Measurements from ENCODE around the gene CAPRIN2.

The CAPRIN2 gene

DNA sequence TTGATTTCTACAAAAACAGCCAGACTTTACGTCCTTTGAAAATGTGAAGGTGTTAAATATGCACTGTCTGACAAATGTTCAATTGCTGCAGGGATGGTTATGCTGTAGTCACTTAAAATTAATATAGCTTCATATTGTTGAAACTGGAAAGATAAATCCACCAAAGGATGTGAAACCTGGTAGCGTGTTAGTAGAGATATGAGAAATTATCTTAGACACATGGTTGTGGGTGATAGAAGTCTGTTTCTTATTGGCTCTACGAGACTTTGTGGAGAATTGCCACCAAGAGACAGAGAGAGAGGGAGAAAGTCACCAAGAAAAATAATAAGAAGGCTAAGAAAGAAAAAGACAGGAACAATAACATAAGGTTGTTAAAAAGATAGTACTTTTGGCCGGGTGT is 2.6 kb upstream of the CAPRIN2 start:
- DNase-seq: no peak

DNA sequence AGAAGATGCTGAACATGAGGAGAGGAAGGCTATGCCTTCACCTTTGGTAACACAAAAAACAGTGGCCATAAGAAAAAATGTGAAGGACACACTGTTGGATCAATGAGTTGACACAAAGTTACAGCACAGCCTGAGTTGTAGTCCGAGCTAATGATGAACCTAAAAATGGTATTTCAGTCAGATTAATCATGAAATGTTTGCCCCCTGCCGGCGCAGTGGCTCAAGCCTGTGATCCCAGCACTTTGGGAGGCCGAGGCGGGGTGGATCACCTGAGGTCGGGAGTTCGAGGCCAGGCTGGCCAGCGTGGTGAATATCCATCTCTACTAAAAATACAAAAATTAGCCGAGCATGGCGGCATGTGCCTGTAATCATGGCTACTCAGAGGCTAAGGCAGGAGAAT is 1.3 kb upstream of the CAPRIN2 start:
- DNase-seq: no peak

DNA sequence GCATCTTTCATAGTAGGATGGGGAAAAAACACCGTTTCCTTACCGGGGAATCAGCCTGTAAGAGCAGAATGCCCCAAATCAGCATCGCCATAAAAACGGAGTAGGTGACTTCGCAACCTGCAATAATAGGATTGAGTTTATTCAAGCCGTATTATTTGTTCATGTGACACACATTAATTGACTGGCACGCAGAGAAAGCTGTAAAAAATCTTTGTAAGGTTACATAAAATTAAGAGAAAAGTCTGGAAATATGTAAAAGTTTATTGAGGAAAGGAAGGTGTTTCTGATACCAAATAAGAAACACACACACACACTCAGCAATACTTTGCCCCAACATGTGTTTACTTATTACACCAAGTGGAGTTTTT is 628 bp upstream of the CAPRIN2 start:
- no peak for DNase-seq

DNA sequence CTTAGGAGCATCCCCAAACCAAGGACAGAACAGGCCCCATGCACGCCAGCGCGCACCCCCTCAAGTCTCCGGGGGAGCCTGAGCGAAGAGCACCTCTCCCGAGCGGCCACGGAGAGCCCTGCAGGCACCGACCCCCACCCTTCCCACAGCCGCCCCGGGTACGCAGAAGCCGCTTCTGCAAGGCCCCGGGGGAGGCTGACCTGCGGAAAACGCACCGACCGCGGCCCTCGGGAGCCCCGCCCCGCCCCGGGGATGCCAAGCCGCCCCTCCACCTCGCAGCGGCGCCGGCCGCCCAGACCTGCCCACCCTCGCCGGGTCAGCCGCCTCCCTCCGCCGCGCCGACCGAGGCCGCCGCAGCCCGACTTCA is 385 bp downstream of the CAPRIN2 start:
- DNase-seq: no peak

DNA sequence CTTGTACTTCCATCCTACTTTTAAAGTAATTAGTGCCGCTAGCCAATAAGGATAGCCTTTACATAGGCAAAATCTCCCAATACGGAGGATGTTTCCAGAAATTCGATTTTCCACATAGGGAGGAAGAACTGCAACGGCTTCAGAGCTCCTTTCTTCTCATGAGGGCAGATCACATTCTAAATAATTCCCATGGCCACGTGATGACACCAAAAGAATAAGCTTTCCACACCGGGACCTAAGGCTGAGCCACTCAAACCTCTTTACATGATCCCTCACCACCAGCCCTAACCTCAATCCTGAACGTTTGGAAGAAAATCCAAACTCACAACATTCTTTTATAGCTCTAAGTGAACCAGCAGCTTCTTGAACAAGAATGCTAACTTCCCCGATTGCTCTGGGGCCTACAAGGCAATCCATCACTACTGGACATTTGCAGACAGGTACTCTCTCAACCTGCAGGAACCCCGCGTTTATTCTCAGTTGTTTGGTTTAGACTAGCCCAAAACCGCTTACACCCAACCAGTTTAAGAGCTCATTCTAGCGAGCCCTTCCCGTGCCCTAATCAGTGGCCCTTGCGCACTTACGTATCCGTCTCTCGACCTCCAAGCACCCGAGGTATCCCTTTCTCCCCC is 884 bp downstream of the CAPRIN2 start:
- no peak for DNase-seq

DNA sequence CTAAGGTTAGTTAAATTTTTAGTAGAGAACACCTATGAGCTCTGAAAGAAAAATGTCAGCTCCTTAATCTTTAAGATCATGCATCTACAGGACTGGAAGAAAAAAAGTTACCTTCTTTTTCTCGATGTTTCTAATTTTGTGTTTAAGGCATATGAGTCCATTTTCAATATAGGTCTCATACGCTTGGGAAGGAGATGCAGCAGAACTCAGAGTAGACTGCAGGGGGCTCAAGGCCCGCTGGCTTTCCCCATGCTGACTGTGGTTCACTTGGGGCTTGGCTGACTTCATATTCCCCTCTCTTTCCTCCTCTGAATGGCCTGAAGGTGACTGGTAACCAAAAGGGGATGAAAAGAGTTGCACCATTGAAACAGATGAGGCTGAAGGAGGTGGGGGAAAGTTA is 1.5 kb downstream of the CAPRIN2 start:
- DNase-seq: no peak

DNA sequence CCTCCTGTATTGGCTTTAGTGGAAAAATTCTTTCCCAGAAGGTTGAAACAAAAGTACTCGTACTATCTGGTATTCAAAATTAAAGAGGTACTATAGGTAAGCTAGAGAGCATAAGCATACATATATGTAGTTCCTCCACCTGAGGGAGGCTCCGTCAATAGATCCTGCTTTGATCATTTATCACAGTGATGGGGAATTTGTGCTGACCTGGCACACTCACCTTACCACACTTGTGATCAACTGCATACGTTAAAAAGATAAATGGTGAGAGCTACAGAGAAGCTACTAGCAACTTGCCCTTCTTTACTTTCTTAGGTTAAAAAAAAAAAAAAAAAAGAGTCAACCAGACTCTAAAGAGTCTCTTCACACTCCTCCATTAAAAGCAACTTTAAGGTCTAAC is 2.5 kb downstream of the CAPRIN2 start:
- no peak for DNase-seq

DNA sequence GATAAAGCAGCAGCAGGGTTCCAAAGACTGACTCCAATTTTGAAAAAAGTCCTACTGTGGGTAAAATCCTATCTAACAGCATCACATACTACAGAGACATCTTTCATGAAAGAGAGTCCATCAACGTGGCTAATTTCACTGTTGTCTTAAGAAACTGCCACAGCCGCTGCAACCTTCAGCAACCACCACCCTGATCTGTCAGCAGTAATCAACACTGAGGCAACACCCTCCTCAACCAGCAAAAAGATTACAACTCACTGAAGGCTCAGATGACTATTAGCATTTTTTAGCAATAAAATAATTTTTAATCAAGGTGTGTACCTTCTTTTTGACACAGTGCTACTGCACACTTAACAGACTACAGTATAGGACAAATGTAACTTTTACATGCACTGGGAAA is 6.6 kb downstream of the CAPRIN2 start:
- no peak for DNase-seq

DNA sequence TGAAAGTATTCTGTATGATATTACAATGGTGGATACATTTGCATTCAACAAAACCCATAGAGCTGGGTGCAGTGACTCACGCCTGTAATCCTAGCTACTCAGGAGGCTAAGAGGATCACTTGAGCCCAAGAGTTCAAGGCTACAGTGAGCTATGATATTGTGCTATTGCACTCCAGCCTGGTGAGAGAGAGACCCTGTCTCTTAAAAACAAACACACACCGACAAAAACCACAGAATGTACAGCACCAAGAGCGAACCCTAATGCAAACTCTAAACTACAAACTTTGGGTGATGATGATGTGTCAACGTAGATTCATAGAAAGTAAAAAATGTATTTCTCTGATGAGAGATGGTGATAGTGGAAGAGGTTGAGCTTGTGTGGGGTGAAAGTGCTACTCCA is 8.6 kb downstream of the CAPRIN2 start:
- DNase-seq: no peak

DNA sequence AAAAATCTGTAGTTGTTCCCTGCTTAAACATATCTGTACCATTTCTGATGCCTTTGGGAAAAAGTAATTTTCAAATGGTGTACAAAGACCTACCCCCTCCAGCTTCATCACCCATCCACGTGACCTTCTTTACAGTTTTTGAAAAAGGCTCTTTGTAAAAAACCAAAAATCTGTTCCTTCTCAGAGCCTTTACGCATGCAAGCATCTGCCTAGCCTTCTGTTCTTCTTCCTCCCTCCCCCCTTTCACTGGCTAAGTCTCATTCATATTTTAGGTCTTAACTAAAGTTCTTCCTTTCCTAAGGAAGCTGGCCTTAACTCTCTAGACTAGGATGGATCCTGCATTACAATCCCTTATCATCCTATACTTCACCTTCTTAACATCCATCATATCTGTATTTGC is 10.4 kb downstream of the CAPRIN2 start:
- DNase-seq: no peak

DNA sequence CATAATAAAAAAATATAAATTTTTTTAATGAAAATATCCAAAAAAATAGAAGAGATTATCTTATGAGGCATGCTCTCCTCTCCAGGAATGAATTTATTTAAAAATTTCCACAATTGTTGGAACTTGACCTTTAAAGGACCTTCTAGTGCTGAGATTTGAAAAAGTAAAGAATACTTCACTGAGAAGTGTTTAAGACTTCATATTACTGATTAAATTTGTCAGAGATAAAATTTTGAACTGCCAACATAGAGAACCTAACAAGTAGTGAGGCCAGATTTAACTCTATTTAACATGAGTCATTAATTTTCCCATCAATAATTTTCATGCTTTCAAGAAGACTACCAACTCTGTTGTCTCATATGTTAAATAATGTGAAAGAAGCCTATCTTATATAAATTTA is 14.5 kb downstream of the CAPRIN2 start:
- no peak for DNase-seq

DNA sequence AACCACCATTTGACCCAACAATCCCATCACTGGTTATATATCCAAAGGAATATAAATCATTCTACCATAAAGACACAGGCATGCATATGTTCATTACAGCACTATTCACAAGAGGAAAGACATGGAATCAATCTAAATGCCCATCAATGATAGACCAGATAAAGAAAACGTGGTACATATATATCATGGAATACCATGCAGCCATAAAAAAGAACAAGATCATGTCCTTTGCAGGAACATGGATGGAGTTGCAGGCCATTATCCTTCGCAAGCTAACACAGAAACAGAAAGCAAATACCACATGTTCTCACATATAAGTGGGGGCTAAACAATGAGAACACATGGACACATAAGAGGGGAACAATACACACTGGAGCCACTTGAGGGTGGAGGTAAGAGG is 15.7 kb downstream of the CAPRIN2 start:
- DNase-seq: no peak

DNA sequence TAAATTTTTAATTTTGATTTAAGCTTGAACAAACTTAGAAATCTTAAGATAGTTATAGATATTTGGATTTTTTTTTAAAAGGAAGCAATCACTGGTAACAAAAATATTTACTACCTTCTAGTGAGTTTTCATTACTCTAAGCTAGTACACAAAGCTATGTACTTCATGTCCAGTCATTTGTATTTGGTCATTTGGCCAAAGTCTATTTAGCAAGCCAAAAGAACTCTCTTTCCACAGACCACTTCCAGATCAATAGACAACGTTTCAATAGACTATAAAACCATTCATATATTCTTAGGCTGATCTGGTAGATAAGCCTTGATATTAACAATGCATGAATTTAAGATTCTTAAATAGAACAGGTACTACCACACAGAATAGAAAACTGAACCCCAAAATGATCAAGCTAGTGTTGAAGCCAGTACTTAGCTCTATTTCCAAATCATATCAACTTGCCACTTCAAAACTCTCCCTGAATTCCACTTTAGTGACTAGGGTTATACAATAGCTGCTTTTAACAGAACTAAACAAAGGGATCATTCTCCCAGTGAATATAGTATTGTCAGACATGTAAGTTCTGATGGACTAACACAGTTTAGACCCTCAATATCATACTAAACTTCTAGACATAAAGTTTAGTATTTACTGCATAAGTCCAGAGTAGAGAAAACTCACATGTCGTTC is 21.7 kb downstream of the CAPRIN2 start:
- DNase-seq: no peak

DNA sequence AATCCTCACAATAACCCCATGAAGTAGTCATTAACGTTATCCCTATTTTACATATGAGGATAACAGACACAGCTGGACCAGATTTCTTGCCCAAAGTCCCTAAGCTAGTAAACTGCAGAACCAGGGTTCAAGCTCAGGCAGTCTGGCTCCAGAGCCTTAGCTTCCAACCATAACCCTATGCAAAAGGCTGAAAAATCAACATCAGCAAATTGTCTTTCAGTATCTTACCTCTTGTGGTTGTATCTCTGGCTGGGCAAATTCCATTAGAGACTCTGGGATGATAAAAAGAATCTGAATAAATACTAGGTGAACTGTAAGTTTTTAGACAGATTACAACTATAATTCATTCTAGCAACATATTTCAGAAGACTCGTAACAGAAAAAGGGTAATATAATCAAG is 24.7 kb downstream of the CAPRIN2 start:
- DNase-seq: no peak

DNA sequence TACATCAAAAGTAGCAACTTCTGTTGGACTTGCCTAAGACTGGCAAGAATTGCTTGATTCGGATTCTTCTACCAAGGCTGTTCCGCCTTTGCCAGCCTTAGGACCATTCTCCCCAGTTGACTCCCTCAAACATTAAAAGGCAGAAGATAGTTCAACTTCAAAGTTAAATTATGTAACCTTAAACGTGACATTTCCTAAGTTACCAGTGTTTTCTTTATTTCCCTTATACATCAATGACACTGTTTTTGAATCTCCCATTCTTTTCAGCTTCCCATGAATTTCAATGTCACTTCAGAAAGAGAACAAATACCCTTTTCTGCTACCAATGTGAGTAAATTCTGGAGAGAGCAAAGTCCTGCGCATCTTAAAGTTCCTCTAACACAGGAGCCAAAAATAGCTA is 25.2 kb downstream of the CAPRIN2 start:
- DNase-seq: no peak

DNA sequence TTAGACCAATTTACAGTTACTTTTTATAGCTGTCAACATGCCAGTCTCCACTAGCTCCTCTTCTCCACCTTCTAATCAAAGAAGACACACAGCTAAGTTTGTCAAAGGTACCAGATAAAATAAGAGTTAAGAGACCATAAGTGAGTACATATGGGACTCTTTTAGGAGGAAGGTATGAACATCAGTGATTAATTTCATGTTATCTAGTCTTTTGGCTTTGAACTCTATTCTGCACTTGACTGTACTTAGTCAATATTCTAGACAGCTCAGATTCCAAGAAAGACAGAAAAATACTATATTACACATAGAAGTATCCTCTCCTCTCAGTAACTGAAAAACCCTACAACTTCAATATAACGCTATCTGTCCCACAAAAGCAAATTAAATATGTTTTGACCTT is 28.1 kb downstream of the CAPRIN2 start:
- DNase-seq: no peak

DNA sequence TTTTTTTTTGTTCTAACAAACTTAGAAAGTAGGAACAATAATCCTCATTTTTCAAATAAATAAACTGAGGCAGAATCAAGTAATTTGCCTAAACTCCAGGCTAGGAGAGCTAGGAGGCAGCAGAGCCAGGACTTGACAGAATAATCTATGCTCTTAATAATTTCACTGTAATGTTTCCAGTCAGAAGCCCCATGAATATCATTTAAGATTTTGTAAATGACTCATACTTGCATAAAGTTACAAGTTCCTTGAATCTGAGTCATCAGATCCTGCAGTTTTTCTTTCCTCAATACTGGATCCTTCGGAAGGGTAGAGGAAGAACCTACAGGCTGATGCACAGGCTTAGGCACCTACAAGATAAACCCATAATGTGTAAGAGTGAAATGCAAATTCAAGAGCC is 29.0 kb downstream of the CAPRIN2 start:
- DNase-seq: no peak

DNA sequence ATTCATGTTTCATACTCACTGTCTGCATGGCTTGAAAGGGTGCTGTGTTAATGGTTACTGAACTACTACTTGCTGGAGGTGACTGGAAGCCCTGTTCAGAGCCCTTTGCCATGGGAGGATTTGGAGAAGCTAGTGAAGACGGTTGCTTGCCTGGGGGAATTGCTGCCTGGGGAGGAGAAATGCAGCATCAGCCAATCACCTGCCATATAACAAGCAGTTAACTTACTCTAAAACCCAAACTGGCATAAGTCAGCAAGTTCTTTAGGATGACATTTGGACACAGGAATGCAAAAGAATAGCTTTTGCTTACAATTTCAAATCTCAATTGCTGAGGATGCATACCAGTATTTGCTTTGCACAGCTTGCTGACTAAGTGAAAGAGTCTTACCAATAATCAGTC is 35.7 kb downstream of the CAPRIN2 start:
- DNase-seq: no peak

DNA sequence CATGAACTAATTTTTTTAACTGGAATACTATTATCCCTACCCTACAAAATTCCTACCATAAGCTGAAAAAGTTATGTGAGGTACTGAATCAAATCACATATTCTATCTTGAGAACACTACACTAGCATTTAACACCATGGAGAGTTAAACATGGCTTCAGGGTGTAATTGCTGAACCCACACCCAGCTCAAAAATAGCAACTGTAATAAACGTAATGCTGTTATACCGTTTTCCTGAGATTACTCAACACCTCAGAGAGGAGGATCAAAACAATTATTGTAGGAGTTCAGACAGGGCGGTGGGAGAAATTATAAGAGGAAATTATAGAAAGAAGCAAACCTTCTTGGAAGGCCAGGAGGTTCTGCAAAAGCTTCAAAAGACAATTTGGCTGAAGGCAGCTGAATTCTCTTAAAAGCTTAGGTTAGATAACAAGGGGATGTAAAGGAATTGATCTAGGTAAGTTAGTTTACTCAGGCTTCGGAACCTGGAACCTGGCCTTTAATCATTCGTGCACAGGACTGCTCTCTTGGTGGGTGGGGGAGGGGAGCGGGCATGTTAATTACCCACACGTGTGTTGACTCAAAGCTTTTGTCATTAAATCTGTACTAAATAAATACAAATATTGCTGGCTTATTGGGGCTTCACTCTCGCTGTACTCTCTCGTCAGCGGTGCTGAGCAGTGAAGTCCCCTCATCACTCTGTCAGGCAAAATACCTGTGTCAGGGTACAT is 47.0 kb downstream of the CAPRIN2 start:
- no peak for DNase-seq

DNA sequence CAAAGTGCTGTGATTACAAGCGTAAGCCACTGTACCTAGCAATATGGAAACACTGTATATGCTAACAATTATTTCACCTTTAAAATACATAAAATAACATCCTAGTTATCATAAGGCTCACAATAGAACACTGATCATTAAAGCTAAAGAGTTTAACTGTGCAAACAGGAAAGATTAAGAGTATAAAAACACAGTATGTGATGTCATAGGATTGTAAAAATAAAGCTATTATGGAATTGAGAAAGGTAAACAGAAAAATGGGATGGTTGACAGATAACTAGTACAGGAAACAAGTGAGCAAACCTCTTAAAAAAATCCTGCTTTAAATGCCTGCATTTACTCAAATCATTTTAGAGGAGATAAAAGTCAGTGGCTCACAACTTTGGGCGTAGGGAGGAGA is 48.3 kb downstream of the CAPRIN2 start:
- DNase-seq: no peak

DNA sequence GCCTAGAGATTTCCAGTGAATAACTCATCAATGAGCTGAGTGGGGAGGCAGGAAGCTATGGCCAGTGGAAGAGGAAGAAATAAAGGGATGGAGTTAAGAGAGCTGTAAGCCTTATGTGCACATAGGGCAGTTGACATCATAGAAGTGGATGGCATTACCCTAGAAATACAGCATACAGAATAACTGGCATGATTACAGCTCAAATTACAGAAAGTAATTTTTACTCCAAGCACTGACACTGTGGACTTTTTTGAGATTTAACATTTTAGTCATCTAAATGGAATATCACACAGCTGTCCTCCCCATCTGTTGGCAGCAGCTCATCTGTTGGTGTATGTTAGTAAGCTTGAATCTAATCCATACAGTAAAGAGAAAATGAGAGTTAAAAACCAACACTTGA is 53.7 kb downstream of the CAPRIN2 start:
- DNase-seq: no peak

DNA sequence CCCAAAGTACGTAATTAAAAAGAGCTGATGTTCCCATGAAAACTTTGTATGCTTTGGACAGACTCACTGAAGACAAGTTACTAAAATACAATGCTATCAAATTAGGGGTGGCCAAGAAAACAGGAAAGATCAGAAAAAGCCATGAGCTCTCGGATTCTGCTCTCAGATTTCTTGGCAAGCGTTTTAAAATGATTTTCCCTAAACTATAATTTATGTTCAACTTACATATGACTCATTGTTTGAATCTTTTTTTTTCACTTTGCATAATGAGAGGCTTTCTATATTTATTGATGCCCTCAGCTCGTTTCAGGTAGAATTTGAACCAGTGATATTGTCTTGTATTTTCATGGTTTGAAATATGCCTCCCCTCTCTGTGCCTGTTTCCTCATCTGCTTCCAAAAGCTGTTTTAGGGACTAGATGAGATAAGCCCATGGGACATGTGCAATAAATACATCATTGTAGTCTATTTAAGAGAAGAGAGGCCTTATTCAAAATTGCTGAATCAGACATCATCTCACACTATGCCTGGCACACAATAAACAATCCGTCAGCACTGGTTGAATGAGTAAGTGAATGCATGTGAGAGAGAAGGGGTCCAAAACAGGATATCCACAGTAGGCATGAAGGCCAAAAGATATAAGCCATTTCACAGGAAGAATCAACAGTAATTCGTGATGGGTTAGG is 54.4 kb downstream of the CAPRIN2 start:
- DNase-seq: no peak

DNA sequence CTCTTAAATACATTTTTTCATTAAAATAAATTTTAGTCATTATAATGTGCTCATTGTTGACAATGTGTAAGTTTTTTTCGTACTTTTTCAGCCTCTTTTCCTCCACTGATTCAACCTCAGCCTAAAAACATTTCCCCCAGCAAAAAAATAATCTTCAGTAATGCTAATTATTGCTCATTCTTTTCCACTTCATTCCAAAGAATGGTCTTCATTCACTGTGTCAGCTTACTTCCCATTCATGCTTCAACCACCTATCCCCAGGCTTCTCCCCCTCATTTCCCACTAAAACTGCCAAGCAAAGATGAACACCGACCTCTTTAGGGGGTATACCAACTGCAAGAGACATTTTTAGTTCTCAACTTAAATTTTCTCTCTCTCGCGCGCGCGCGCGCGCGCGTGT is 56.4 kb downstream of the CAPRIN2 start:
- DNase-seq: no peak

DNA sequence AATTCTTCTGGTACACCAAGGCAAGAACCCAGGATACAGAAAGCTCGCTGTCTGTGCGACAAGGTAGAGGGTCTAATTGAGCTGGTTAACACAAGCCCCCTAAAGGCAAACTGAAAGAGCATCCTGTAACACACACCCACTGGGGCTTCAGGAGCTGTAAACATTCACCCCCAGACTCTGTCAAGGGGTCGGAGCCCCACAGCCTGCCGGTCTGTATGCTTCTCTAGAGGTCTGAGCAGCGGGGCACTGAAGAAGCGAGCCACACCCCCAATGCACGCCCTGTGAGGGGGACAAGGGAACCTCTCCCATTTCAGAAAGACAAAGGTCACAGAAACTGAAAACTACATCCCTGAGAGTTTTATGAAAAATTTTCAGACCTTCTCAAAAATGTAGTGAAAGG is 57.8 kb downstream of the CAPRIN2 start:
- DNase-seq: no peak
